Breast epithelium (tissue), 3 donors: ENCODE measurements around the gene WNK2.

Experiments
- CTCF ChIP-seq, 3 donors: fragments of 450-650 bp; IDR thresholded peaks; one replicate each; pipeline ENCODE4 v1.5.1; 2016 to 2017; ENCODE audit warnings: antibody characterized with exemption in 3 of 3, mild to moderate bottlenecking in 3 of 3, moderate library complexity in 3 of 3
- POLR2A ChIP-seq: fragments of 450-650 bp; IDR thresholded peaks from one replicate; pipeline ENCODE4 v1.6.1; 2016; ENCODE audit warnings: antibody characterized with exemption, mild to moderate bottlenecking, moderate library complexity
- POLR2AphosphoS5 ChIP-seq, 3 donors: sonication (generic); formaldehyde crosslinking; IDR thresholded peaks; one replicate each; pipeline ENCODE4 v1.6.1; 2017; ENCODE audit warnings: antibody characterized with exemption in 3 of 3

- TF ChIP-seq CTCF (IDR thresholded peaks at IDR 0.05) (no peak), POLR2A (no peak), POLR2AphosphoS5 (IDR thresholded peaks at IDR 0.05) (no peak)
Observed at GRCh38 chr9:93172666-93173364, 11.1 kb upstream of the WNK2 start.
